Measurements from ENCODE around the gene KRTAP6-3.

Gene KRTAP6-3, protein sequence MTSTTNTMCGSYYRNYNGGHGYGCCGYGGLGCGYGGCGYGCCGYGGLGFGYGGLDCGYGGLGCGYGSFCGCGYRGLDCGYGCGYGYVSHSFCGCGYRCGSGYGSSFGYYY

DNA sequence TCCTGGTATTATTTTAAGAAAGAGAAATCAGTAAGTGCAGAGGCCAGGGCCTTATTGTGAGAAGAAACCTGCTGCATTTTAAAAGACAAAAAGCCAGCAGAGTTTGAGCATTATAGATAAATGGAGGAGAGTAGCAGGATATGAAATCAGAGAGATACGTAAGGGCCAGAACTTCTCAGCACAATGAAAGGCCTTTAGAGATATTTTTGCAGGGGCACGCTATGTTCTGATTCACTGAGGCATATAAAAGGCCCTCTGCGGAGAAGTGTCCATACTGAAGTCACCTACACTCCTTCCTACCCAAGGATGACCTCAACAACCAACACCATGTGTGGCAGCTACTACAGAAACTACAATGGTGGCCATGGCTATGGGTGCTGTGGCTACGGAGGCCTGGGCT, at the start of gene KRTAP6-3:
KRTAP6-3 (plus strand) TSS at position 301 of the 400 bp plus-strand sequence; CDS start at position 307, 6 bp downstream.
- DNase-seq (ENCODE audit: low read depth in 2 of 2), result no peak

DNA sequence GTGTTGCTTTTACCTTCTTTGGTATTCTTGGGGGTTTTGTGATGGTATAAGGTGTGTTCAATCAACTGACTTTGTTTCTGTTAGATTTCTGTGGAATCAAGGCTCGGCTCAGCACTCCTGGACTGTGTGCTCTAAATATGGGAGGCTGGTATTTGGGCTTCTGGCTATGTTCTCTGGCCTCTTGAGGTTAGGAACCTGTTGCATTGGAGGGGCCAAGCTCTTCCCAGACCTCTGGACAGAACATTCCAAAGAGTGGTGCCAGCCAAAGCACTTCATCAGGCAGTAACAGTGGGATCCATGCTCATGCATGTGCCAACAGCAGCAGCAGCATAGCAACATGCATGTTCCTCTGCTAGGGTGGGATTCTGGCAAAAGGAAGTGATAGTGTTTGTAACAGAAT, 39.5 kb upstream of the KRTAP6-3 start:
- no peak for DNase-seq (ENCODE audit: low read depth in 2 of 2)

DNA sequence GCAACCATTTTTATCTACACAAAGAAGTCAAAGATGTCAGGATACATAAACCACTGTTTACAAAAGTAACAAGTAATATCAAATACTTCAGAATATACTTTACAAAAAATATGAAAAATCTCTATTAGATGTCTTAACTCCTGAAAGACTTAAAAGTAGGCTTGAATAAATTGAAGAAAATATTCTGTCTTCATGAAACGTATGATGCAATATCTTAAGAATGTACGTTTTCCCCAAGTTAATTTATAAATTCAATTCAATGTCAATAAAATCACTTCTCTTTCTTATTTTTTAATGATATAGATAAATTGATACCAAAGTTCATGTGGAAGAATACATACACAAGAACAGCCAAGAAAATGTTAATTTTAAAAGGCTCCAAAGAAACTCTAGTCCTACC, 37.1 kb upstream of the KRTAP6-3 start:
- no peak for DNase-seq (ENCODE audit: low read depth in 2 of 2)

DNA sequence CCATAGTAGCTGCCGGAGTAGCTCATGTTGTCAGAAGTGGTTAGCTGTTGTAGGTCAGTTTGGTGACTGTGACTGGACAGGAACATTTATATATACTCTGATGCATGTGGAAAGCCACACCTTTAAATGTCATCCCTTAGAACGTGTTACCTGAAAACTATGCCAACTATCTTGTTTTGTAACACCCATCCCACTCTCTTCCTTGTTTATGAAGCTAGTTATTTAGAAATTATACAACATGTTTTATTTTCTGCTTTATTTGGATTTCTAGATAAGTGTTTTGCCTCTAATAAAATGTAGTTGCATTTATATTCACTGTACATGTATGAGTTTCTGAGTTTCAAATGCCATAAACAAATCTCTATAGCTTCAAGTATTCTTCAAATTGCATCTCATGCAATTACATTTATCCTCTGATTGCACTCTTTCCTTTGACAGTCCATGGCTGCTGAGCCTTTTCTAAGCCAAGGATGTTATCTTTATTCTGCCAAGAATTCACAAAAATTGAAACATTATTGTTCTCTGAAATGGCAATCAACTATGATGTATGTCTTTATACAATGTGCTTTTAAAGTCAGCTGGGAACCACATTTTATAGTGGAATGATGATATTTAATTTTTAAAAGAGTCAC, 30.9 kb upstream of the KRTAP6-3 start, which contains the start of gene KRTAP19-7:
KRTAP19-7 (minus strand) TSS at position 51 of the 632 bp plus-strand sequence; CDS start at position 26, 25 bp downstream.
- DNase-seq (ENCODE audit: low read depth in 2 of 2), result no peak

DNA sequence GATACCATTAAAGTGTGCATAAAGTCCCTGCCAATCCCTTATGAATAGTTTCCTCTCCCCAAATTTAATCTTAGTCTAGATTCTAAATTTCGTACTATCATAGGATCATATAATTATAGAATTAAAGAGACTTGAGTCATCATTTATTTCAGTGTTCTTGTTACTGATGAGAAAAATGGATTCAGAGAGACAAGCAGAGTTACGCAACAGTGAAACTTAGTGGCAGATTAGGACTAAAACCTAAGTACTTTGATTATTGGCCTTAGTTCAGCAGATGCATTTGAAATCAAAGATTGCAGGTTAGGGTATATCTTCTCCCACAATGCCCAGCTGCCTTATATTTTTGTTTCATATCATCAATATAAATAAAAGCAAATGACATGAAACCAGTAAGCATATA, 30.3 kb upstream of the KRTAP6-3 start:
- no peak for DNase-seq (ENCODE audit: low read depth in 2 of 2)

DNA sequence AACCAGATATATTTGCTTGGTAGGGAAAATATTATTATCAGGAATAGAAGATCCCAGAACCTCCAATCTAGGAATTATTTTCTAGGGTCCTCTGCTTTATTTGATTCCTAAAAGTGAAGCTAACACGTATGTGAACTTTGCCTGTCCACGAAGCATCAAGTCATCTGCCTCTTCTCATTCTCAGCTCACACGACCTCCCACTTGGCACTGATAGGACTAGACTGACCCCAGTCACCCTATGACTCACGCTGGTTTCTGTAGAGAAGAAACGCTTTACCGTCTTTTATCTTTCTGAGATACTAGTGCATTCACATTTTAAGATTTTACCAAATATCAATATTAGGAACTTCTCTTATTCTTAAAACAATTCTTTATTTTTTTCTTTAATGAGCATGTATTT, 29.2 kb upstream of the KRTAP6-3 start:
- DNase-seq (ENCODE audit: low read depth in 2 of 2), result no peak

DNA sequence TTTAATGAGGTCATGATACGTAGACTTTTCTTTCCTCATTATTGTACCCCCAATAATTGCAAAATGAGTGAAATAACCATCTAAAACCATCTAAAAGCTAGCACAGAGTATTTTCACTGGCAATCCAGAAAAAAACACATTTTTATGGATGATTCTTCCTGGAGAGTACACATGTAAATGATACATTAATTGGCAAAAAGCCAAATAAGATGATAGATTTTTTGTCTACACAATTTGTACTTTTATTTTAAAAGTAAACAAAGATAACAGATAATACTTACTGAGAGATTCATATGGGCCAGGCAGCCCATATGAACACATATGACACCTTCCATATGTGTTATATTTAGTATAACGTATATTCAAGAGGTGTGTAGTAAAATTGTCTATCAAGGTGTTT, 28.6 kb upstream of the KRTAP6-3 start:
- DNase-seq (ENCODE audit: low read depth in 2 of 2), result no peak

DNA sequence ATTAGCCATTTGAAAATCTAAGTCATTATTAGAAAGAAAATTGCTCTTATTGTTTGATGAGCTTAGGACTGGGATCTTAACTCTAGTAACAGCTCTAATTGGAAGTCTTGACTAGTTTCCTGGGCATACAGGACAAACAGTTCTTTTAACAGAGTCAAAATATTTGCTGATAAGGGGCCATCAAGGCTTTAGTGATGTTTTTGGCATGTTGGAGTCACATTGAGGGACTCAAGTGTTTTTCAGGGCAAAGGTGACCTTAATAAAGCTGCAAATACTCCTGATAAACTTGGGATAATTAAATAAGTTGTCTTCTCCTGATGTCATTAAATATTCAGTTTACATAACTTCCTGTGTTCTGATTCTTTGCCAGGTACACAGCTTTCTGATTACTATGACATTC, 24.6 kb upstream of the KRTAP6-3 start:
- DNase-seq (ENCODE audit: low read depth in 2 of 2), result no peak

DNA sequence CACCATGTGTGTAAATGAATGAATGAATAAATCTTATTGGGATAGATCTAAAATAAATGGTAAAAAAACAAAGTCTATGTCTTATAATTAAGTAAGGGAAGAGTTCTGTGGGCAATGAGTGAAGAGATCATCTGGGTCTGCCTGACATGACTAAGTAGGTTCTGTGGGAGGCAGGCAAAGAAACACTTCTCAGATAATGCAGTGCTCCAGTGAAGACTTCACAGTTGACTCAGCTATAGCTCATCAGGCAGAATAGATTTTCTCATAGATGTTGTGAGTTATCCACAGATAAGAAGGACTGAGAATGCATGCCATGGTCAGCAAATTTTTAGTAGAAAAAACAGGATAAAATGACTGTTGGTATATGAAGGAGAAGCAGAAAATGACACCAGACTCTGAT, 14.5 kb upstream of the KRTAP6-3 start:
- no peak for DNase-seq (ENCODE audit: low read depth in 2 of 2)

DNA sequence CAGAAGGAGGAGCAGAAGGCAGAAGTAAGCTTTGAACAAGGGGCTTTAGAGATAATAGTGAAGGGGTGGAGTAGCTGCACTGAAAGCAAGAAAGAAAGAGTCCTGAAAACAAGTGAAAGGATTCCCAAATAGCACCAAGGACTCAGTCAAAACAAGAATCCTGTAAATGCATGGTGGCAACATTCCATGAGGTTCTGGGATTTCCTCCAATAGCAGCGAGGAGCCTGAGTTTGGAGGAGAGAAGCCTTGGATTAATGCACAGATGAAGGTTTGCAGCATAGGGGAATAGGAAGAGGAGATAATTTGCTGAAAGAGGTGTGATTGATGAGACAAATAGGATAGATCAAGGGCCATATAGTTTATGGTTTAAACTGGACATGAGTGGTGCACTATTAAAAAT, 12.9 kb upstream of the KRTAP6-3 start:
- no peak for DNase-seq (ENCODE audit: low read depth in 2 of 2)

DNA sequence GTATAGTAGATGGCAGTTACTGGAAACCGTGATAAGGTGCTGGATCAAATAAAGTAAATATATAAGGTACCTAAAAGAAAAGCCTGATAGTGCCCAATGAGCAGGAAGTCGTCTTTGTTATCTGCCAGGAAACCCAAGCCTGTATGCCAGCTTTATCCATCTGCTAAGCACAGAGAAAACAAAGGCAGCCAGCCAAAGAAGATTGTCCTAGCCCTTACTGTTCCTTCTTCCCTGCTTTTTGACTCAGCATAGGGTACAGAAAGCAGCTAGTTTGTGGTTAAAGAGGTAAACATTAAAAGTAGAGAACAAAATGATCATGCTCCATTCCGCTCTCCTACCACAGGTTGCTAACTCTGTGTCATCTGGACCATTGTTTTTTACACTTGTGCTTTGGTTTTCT, 12.1 kb upstream of the KRTAP6-3 start:
- no peak for DNase-seq (ENCODE audit: low read depth in 2 of 2)

DNA sequence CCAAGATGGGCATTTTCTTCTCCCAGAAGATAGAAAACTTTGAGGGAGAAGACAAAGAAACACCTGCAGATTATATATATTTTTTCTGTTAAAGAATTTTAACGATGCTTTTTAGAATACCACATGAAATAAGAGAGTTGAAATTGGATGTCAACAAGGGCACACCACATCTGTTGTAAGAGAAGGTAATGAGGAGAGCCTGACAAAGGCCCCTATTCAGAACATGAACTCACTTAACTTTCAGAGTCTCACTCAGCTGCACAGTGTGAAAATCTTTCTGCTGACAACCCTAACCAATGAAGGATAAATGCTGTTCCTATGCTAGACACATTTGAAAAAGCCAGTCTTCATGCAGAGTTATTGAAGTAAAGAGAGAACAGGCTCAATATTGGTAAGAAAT, 9.4 kb upstream of the KRTAP6-3 start:
- no peak for DNase-seq (ENCODE audit: low read depth in 2 of 2)

DNA sequence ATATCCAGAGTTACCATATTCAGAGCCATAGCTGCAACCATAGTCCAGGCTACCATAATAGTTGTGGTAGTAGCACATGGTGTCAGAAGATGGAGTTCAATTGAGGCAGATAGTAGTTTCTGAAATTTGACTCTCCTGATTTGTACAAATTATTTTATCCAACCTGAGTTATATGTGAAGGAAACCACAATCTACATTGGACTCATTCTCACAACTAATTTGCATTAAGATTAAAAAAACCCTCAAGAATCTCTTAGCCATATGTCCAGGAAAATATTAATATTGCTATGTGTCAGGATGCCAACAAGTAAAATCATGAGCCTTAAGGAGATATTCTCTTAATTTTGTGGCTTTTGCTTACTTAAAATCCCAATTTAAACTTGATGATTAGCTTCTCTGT, 1.9 kb upstream of the KRTAP6-3 start, which contains the start of gene KRTAP22-2:
KRTAP22-2 (minus strand) TSS at position 101 of the 400 bp plus-strand sequence.
- no peak for DNase-seq (ENCODE audit: low read depth in 2 of 2)

DNA sequence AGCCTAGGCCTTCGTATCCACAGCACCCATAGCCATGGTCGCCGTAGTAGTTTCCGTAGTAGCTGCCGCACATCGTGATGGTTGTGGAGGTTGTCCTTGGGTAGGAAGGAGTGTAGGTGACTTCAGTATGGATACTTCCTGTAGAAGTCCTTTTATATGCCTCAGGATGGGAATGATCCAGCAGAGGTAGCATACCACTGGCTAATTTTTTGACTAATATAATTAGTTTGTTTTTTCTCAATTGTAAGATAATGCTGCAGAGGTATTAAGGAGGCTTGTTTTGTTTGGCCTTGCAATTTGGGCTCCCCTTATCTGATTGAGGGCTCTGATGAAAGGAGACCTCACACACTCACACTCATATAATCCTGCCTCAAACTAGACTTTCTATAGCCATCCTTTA, 6.6 kb downstream of the KRTAP6-3 start, which contains the start of gene KRTAP6-2:
KRTAP6-2 (minus strand) TSS at position 101 of the 400 bp plus-strand sequence; CDS start at position 73, 28 bp downstream.
- DNase-seq (ENCODE audit: low read depth in 2 of 2), result no peak

DNA sequence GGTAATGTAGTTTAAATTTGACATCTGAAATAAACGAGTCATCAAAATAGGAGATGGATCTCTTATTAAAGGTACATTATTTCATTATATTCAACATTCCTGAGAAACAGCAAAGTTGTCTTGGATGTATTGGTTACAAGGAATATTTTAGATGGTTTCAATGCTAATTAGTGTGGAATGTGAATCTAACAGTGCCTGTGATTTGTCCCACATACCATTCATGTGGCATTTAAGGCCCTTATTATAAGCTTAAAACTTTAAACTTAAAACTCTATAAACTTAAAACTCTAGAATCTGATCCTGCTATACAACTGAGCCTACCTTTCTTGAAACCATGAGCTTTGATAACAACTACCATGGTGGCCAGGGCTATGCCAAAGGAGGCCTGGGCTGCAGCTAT, 8.5 kb downstream of the KRTAP6-3 start, which contains the start of gene KRTAP22-1:
KRTAP22-1 (plus strand) TSS at position 301 of the 400 bp plus-strand sequence.
- DNase-seq (ENCODE audit: low read depth in 2 of 2), result no peak

DNA sequence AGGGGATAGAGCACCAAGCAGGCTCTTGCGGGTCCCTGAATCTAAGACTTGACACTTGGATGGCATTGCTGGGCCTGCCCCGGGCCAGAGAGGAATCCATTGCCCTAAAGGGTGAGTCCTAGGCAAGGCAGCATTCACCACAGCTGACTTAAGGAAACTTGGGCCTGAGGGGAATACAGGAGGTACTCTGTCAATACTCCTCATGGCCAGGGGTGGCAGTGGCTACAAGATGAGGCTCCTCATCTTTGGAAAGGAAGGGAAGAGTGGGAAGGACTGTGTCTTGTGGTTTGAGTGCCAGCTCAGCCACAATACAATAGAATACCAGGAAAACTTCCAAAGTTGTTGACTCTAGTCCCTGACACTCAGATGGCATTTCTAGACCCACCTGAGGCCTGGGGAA, 13.7 kb downstream of the KRTAP6-3 start:
- no peak for DNase-seq (ENCODE audit: low read depth in 2 of 2)

DNA sequence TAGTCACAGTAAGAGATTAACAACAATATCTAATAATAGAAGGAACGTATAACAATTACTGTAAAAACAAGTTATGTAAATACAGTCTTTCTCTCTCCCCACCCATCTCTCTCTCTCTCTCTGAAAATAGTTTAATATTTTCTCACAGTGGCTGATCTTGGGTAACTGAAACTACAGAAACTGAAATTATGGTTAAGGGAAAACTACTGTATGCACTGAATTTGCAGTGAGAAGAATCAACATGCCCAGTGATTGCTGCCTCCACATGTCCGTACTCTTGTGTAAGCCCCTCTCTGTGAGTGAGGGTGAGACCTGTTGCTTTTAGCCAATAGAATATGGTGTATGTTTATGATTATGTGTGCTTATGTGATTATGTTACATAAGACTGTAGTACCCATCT, 19.9 kb downstream of the KRTAP6-3 start:
- no peak for DNase-seq (ENCODE audit: low read depth in 2 of 2)

DNA sequence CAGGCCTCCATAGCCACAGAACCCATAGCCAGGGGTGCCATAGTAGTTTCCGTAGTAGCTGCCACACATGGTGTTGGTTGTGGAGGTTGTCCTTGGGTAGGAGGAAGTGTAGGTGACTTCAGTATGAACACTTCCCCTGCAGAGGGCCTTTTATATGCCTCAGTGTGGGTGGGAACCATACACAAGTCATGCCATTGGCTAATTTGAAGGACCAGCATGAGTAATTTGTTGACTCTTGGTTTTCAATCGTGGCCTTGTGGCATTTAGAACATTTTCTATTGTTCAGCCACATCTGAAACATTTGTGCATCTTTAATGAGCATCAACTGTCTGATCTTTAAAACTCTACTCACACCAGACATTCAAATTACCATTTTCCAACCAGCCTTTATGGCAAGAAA, 21.6 kb downstream of the KRTAP6-3 start, which contains the start of gene KRTAP6-1:
KRTAP6-1 (minus strand) TSS at position 95 of the 400 bp plus-strand sequence; CDS start at position 69, 26 bp downstream.
- no peak for DNase-seq (ENCODE audit: low read depth in 2 of 2)

DNA sequence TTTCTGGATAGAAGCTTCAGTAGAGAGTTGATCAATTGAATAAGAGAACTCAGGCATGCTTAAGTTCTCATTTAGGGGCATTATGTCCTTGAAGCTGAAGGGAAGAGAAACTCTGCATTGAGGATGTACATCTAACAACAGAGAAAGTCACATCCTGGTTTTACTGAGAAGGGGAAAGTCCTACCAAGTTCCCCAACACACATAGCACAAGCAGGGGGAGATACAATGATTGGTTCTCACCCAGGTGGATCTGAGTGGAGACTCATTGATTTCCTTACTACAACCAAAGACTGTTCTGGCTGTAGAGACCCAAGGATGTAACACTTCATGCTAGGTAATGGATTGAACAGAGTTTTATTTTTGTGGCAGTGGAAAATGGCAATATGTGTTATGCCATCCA, 23.0 kb downstream of the KRTAP6-3 start:
- DNase-seq (ENCODE audit: low read depth in 2 of 2), result no peak

DNA sequence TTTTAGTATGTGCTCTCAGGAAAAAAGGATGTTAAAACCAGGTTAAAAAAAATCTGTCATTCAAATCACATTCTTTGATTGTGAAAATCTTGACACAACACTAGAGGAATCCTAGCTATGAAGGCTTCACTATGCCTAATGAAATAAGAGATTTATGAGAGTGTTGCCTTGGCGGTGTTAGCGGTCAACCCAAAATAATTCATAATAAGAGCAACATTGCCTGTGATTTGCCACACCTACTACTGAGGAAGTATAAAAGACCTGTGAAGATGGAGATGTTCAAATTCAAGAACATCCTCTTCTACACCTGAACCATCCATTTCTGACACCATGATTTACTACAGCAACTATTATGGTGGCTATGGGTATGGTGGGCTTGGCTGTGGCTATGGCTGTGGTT, 23.9 kb downstream of the KRTAP6-3 start, which contains the start of gene KRTAP20-1:
KRTAP20-1 (plus strand) TSS at position 301 of the 400 bp plus-strand sequence; CDS start at position 331, 30 bp downstream.
- DNase-seq (ENCODE audit: low read depth in 2 of 2), result no peak

DNA sequence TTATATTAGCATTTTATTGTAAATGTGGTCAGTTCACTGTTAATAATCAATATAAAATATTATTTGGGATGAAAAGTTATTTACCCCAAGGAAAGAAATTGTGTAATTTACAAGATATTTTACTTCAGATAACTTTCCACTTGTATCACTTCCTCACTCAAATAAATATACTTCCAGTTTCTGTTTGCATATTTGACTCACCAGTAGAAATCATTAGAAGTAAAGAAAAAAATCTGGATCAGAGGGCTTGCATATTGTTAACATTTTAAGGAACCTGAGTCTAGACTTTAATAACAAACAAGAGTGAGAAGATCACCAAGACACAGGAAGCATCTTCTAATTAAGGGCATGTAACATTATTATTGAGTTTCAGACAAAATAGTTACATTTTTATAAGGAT, 27.8 kb downstream of the KRTAP6-3 start:
- no peak for DNase-seq (ENCODE audit: low read depth in 2 of 2)

DNA sequence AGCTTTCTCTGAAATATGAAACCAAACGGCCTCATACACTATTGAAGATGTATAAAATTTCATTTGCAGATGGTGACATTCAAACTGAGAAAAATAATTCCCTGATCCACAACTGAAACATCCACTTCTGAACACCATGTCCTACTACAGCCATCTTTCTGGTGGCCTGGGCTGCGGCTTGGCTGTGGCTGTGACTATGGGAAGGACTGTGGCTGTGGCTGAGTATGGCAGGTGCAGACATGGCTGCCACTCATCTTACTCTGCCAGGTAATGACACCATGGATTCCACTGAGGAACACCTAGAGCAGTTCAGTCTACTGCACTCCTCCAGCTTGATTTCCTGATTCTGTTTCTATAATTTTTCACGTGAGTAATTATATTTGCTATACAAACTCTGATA, 28.3 kb downstream of the KRTAP6-3 start, which contains the start of gene KRTAP20-4:
KRTAP20-4 (plus strand) TSS at position 106 of the 400 bp plus-strand sequence.
- no peak for DNase-seq (ENCODE audit: low read depth in 2 of 2)

DNA sequence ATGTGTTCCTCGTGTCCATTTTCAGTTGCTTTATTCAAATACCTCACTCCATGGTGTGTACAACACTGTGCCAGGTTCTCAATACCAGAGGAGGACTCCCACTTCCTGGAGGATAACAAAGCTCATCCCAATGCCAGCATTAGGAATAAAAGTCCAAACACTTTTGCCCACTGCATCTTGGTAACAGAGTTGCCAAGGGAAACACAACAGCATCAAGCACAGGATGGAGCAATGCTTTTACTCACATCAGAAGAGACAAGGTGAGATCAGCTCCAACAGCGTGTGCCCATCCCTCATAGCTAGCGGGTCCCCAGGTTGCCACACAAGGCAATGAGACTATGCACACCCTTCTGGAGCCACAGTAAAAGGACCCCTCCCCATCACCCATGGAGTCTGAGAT, 31.1 kb downstream of the KRTAP6-3 start:
- DNase-seq (ENCODE audit: low read depth in 2 of 2), result no peak
